H9 (cell line): ENCODE measurements around the gene FUS. TPM values are rescaled to one million over a fixed set of nuclear protein-coding genes. Genes with fewer than 3 reads are reported as not detected.

Source experiments
- DNase-seq: peaks from one replicate; pipeline ENCODE4 v3.0.0-alpha.2; 2017
- H2AFZ ChIP-seq: one replicate; pipeline ENCODE4 v1.6.1; 2013; ENCODE audit warnings: mild to moderate bottlenecking, low read length, control low read depth, moderate library complexity
- H2AK5ac ChIP-seq: 2 replicates; pipeline ENCODE4 v1.6.1; 2013; ENCODE audit warnings: low read length, control low read depth, mixed read lengths; ENCODE audit not compliant: insufficient read length
- H2BK120ac ChIP-seq: one replicate; pipeline ENCODE4 v1.6.1; 2013; ENCODE audit warnings: low read depth, mild to moderate bottlenecking, low read length, control low read depth, inconsistent platforms; ENCODE audit not compliant: poor library complexity, severe bottlenecking
- H2BK12ac ChIP-seq: 2 replicates; pipeline ENCODE4 v1.6.1; 2013; ENCODE audit warnings: low read length, control low read depth, mixed read lengths, low read depth; ENCODE audit not compliant: insufficient read length
- H2BK15ac ChIP-seq: 2 replicates; pipeline ENCODE4 v1.6.1; 2013; ENCODE audit warnings: low read depth, low read length, control low read depth
- H2BK20ac ChIP-seq: one replicate; pipeline ENCODE4 v1.6.1; 2013; ENCODE audit warnings: low read depth, mild to moderate bottlenecking, low read length, control low read depth, inconsistent platforms; ENCODE audit not compliant: poor library complexity, severe bottlenecking
- H2BK5ac ChIP-seq: 2 replicates; pipeline ENCODE4 v1.6.1; 2013; ENCODE audit warnings: low read length, control low read depth, mixed read lengths; ENCODE audit not compliant: insufficient read length
- H3K14ac ChIP-seq: 2 replicates; pipeline ENCODE4 v1.6.1; 2013; ENCODE audit warnings: low read length, control low read depth; ENCODE audit not compliant: insufficient read depth
- H3K18ac ChIP-seq: 2 replicates; pipeline ENCODE4 v1.6.1; 2013; ENCODE audit warnings: low read depth, mild to moderate bottlenecking, mixed read lengths, low read length, control low read depth; ENCODE audit not compliant: insufficient read length
- H3K23ac ChIP-seq: 2 replicates; pipeline ENCODE4 v1.6.1; 2013; ENCODE audit warnings: low read length, control low read depth, mixed read lengths, low read depth; ENCODE audit not compliant: insufficient read length
- H3K23me2 ChIP-seq: 2 replicates; pipeline ENCODE4 v1.6.1; 2013; ENCODE audit warnings: low read depth, mild to moderate bottlenecking, mixed read lengths, low read length, control low read depth; ENCODE audit not compliant: insufficient read length, poor library complexity, severe bottlenecking
- H3K27ac ChIP-seq: 2 replicates; pipeline ENCODE4 v1.5.1; 2013; ENCODE audit warnings: low read length, control low read depth, mixed read lengths, low read depth; ENCODE audit not compliant: insufficient read length
- H3K27me3 ChIP-seq: 2 replicates; pipeline ENCODE4 v1.6.1; 2013; ENCODE audit warnings: low read length, control low read depth, inconsistent platforms; ENCODE audit not compliant: insufficient read depth
- H3K4ac ChIP-seq: 2 replicates; pipeline ENCODE4 v1.6.1; 2013; ENCODE audit warnings: low read depth, mild to moderate bottlenecking, control low read depth, inconsistent platforms, low read length, moderate library complexity
- H3K4me1 ChIP-seq: 2 replicates; pipeline ENCODE4 v1.6.1; 2013; ENCODE audit warnings: low read length, control low read depth, inconsistent platforms; ENCODE audit not compliant: insufficient read depth
- H3K4me2 ChIP-seq: 2 replicates; pipeline ENCODE4 v1.6.1; 2013; ENCODE audit warnings: low read length, control low read depth, mixed read lengths; ENCODE audit not compliant: insufficient read length, insufficient read depth
- H3K56ac ChIP-seq: 2 replicates; pipeline ENCODE4 v1.6.1; 2013; ENCODE audit warnings: low read depth, mild to moderate bottlenecking, mixed read lengths, low read length, control low read depth; ENCODE audit not compliant: insufficient read length
- H3K79me1 ChIP-seq: 2 replicates; pipeline ENCODE4 v1.6.1; 2013; ENCODE audit warnings: low read depth, mild to moderate bottlenecking, moderate library complexity, low read length, control low read depth, inconsistent platforms; ENCODE audit not compliant: insufficient read depth, poor library complexity, severe bottlenecking
- H3K79me2 ChIP-seq: 2 replicates; pipeline ENCODE4 v1.6.1; 2013; ENCODE audit warnings: low read length, control low read depth, inconsistent platforms; ENCODE audit not compliant: insufficient read depth
- H3K9ac ChIP-seq: 2 replicates; pipeline ENCODE4 v1.6.1; 2013; ENCODE audit warnings: low read length, control low read depth, mixed read lengths; ENCODE audit not compliant: insufficient read length; ENCODE audit errors: extremely low read depth
- H3K9me3 ChIP-seq: one replicate; pipeline ENCODE4 v1.6.1; 2013; ENCODE audit warnings: low read depth, low read length, inconsistent platforms; ENCODE audit not compliant: control insufficient read depth
- H3T11ph ChIP-seq: one replicate; pipeline ENCODE4 v1.6.1; 2013; ENCODE audit warnings: mild to moderate bottlenecking, low read length, control low read depth, inconsistent platforms
- H4K20me1 ChIP-seq: one replicate; pipeline ENCODE4 v1.6.1; 2013; ENCODE audit not compliant: control insufficient read depth, insufficient read length, insufficient read depth
- H4K5ac ChIP-seq: 2 replicates; pipeline ENCODE4 v1.6.1; 2013; ENCODE audit warnings: low read depth, mild to moderate bottlenecking, mixed read lengths, low read length, control low read depth; ENCODE audit not compliant: insufficient read length
- H4K8ac ChIP-seq: replicated peaks from 2 replicates; pipeline ENCODE4 v1.6.1; 2013; ENCODE audit warnings: low read length, control low read depth, mixed read lengths, low read depth; ENCODE audit not compliant: insufficient read length
- H4K91ac ChIP-seq: 2 replicates; pipeline ENCODE4 v1.6.1; 2013; ENCODE audit warnings: low read depth, mild to moderate bottlenecking, moderate library complexity, mixed read lengths, low read length, control low read depth; ENCODE audit not compliant: insufficient read length
- H3K27ac Mint-ChIP-seq, 3 experiments: 2 replicates in 2 of 3; 3 replicates in 1 of 3; pipeline ENCODE4 v1.8.0; 2020 to 2021; ENCODE audit warnings: mixed read lengths in 3 of 3, mild to moderate bottlenecking in 1 of 3, moderate library complexity in 1 of 3
- H3K27me3 Mint-ChIP-seq: 2 replicates; pipeline ENCODE4 v1.8.0; 2021; ENCODE audit warnings: low read depth, mild to moderate bottlenecking, moderate library complexity, mixed read lengths
- H3K36me3 Mint-ChIP-seq, 3 experiments: 2 replicates in 2 of 3; 3 replicates in 1 of 3; pipeline ENCODE4 v1.8.0; 2020 to 2021; ENCODE audit warnings: low read depth in 3 of 3, mixed read lengths in 3 of 3; ENCODE audit not compliant: insufficient read depth in 1 of 3
- H3K4me1 Mint-ChIP-seq, 2 experiments: 2 replicates each; pipeline ENCODE4 v1.8.0; 2020; ENCODE audit warnings: mixed read lengths in 2 of 2
- H3K4me3 Mint-ChIP-seq, 2 experiments: 2 replicates in 1 of 2; 3 replicates in 1 of 2; pipeline ENCODE4 v1.8.0; 2020 to 2021; ENCODE audit warnings: mild to moderate bottlenecking in 2 of 2, mixed read lengths in 2 of 2, moderate library complexity in 1 of 2
- H3K9me3 Mint-ChIP-seq, 2 experiments: 2 replicates in 1 of 2; 3 replicates in 1 of 2; pipeline ENCODE4 v1.8.0; 2020; ENCODE audit warnings: mild to moderate bottlenecking in 2 of 2, mixed read lengths in 2 of 2, moderate library complexity in 1 of 2
- CTCF ChIP-seq: fragments of 200-600 bp; sonication (generic); conservative IDR thresholded peaks from 3 replicates; pipeline ENCODE4 v1.8.0; 2021; ENCODE audit warnings: antibody characterized with exemption, mild to moderate bottlenecking
- WGBS: extraction: QIAGEN DNeasy Blood & Tissue Kit; methylation state at CpG from one replicate; pipeline ENCODE4 v1.1.7; 2013; ENCODE audit warnings: missing lambda C conversion rate, low lambda C conversion rate, mixed read lengths; ENCODE audit not compliant: insufficient read length; ENCODE audit errors: extremely low coverage; 5-methylcytosine and 5-hydroxymethylcytosine counted together
- total RNA-seq: library from RNA; stranded (reverse); gene quantifications from 2 replicates; pipeline ENCODE4 v1.2.1, GENCODE V29; 2021

FUS gene
- total RNA-seq, 1 experiment from 2014 or later: 1,034 TPM

DNA sequence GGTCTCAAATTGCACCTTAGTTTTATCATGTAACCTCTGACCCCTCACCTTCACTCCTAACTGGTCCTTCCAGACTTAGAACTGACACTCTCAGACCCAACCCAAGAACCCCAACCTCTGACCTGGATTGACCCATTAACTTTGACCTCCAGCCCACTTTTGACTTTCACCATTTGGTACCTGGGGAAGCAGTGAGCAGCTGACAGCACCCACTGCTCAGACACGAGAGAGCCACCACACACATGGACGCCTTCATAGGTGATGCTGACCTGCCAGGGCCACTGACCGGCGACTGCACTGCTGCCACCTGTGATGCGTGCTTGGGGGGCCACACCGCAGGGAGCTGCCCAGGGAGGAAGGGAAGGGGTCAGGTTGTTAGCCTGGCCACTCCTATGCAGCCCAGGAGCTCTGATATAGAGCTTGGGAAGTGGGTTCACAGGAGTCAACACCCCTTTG is 46.9 kb upstream of the FUS start:
- H3K4me1 ChIP-seq: peaks cover 18% of the 10 kb centered on the region; the same call in 1 of the 2 replicates
- Mint-ChIP-seq H3K4me3 (peak overlapping the region; percentile 81 to 92), H3K4me1 (peaks cover 46 to 54% of the 10 kb centered on the region in 2 experiments)

More for the DNA sequence above, 46.9 kb upstream of the FUS start:
- no peak overlapping the region for H2BK12ac ChIP-seq
- WGBS: no CpG with 5 or more reads among the region's 6 CpGs
- no peak overlapping the region; the same call in 1 of the 2 replicates for H3K4ac ChIP-seq
- DNase-seq: no peak
- H3K9me3 Mint-ChIP-seq: no peaks in the 10 kb centered on the region; a peak in 1 of 5 replicates
- H4K8ac ChIP-seq: no peak overlapping the region
- no peaks in the 10 kb centered on the region for H3K27me3 Mint-ChIP-seq
- no peak overlapping the region for H3T11ph ChIP-seq
- no peak overlapping the region for H3K9ac ChIP-seq
- no peak overlapping the region for H3K23ac ChIP-seq
- H3K56ac ChIP-seq: no peak overlapping the region
- H3K18ac ChIP-seq: no peak overlapping the region
- H3K27ac Mint-ChIP-seq: peak overlapping the region; percentile 50 to 88 (median 78); a peak in 4 of 7 replicates
- H4K20me1 ChIP-seq: no peaks in the 10 kb centered on the region
- no peaks in the 10 kb centered on the region for H3K27me3 ChIP-seq
- H2BK15ac ChIP-seq: no peak overlapping the region
- no peak for TF ChIP-seq CTCF
- H2BK20ac ChIP-seq: no peak overlapping the region
- H4K5ac ChIP-seq: no peak overlapping the region
- no peak overlapping the region for H2BK5ac ChIP-seq
- H3K79me2 ChIP-seq: peaks cover 4% of the 10 kb centered on the region; the same call in 1 of the 2 replicates
- H2BK120ac ChIP-seq: no peak overlapping the region
- no peak overlapping the region for H3K27ac ChIP-seq
- peak overlapping the region; percentile 38 for H3K4me2 ChIP-seq
- H3K36me3 Mint-ChIP-seq: peaks cover 27 to 38% (median 34%) of the 10 kb centered on the region in 3 experiments
- no peak overlapping the region for H2AFZ ChIP-seq
- no peaks in the 10 kb centered on the region for H3K9me3 ChIP-seq
- H3K23me2 ChIP-seq: peaks cover 5% of the 10 kb centered on the region
- H4K91ac ChIP-seq: no peak overlapping the region
- H2AK5ac ChIP-seq: no peak overlapping the region
- H3K14ac ChIP-seq: no peak overlapping the region
- H3K79me1 ChIP-seq: peaks cover 5% of the 10 kb centered on the region
